Ectodermal cell (in vitro differentiated cells): ENCODE data around the gene ST3GAL4.

Source experiments
- H3K27ac ChIP-seq: 2 replicates; pipeline ENCODE4 v1.7.0; 2013; ENCODE audit warnings: mild to moderate bottlenecking, low read depth, low read length; ENCODE audit not compliant: insufficient read depth, poor library complexity, severe bottlenecking
- H3K27me3 ChIP-seq: 2 replicates; pipeline ENCODE4 v1.7.0; 2013; ENCODE audit warnings: mild to moderate bottlenecking, low read length; ENCODE audit not compliant: insufficient read depth, control insufficient read depth, poor library complexity, severe bottlenecking
- H3K36me3 ChIP-seq: one replicate; pipeline ENCODE4 v1.7.0; 2013; ENCODE audit warnings: low read length; ENCODE audit not compliant: control insufficient read depth, insufficient read depth
- H3K4me1 ChIP-seq: one replicate; pipeline ENCODE4 v1.7.0; 2013; ENCODE audit warnings: low read length; ENCODE audit not compliant: control insufficient read depth, insufficient read depth
- H3K4me3 ChIP-seq: 2 replicates; pipeline ENCODE4 v1.7.0; 2013; ENCODE audit warnings: low read depth, low read length, control low read depth; ENCODE audit not compliant: insufficient read depth
- H3K9me3 ChIP-seq: 2 replicates; pipeline ENCODE4 v1.7.0; 2013; ENCODE audit warnings: mild to moderate bottlenecking, low read length, moderate library complexity; ENCODE audit not compliant: control insufficient read depth
- WGBS, 2 experiments: methylation state at CpG; one replicate each; pipeline ENCODE4 v1.1.7; 2013; ENCODE audit warnings: missing lambda C conversion rate in 2 of 2; 5-methylcytosine and 5-hydroxymethylcytosine counted together

Gene ST3GAL4

DNA sequence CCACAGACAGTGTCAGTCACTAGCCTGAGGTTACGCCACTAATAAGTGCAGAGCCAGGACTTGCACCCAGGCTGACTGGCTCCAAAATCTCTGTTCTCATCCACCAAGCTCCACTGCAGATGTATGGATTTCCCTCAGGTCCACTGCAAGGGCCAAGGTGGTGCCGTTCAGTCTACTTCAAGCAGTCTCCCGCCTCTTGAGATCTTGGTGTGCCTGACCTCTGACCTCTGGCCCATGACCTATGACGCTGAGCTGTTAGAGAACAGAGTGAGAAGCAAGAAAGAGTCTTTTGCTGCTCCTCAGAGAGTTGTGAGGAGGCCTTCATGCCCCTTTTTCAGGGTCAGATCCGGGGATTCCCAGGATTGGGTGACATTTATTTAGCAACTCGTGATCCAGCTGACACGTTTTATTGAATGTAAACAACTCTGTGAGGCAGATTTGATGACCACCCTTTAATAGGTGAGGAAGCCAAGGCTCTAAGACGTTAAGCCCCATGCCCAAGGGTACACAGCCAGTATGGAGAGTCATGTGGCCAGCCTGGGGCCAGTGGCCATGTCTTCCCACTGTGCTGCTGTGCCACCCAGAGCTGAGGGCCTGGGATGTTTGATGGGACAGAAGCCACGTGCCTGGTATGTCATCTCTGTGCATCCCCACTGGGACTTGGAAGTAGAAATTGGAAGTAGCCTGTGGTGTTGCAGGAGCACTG lies 26.4 kb upstream of the ST3GAL4 start:
- Histone ChIP-seq H3K4me3 (no peak overlapping the region), H3K27ac (no peak overlapping the region)

DNA sequence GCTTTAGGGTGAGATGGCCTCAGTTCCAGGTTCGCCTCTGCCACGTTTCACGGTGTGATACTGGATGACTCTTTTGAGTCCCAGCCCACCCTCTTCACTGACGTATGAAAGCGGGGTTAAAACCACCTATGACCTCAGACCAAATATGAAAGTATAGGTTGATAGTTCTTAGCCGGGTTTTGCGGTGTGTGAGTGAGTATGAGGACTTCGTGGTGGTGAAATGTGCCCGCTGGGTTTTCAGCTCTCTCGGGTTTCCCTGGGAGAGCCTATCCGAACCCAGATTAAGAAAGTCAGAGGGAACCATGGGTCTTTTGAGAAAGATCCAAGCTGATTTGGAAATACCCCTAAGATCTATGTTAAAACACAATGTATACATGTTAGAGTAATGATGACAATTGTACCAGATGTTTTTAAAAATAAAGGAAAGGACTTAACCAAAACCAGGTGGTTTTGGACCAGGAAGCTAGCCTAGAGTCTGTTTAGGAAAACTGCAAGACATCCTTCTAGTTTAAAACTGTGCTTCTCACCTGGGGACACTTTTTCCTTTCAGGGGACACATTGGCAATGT lies 25.8 kb upstream of the ST3GAL4 start:
- H3K9me3 ChIP-seq = no peaks in the 10 kb centered on the region
- peaks cover 8% of the 10 kb centered on the region for H3K4me1 ChIP-seq
- 94 to 97% methylated on average over 11 of the region's 11 CpGs for WGBS, 2 experiments
- H3K27ac ChIP-seq = no peak overlapping the region
- H3K27me3 ChIP-seq = no peaks in the 10 kb centered on the region
- no peak overlapping the region for H3K4me3 ChIP-seq
- H3K36me3 ChIP-seq = no peaks in the 10 kb centered on the region

More for the DNA sequence above, 26.4 kb upstream of the ST3GAL4 start:
- peaks cover 8% of the 10 kb centered on the region for H3K4me1 ChIP-seq
- no peaks in the 10 kb centered on the region for H3K27me3 ChIP-seq
- H3K36me3 ChIP-seq = no peaks in the 10 kb centered on the region
- H3K9me3 ChIP-seq = no peaks in the 10 kb centered on the region
- 90 to 94% methylated on average over 9 of the region's 9 CpGs for whole genome bisulfite sequencing, 2 experiments

DNA sequence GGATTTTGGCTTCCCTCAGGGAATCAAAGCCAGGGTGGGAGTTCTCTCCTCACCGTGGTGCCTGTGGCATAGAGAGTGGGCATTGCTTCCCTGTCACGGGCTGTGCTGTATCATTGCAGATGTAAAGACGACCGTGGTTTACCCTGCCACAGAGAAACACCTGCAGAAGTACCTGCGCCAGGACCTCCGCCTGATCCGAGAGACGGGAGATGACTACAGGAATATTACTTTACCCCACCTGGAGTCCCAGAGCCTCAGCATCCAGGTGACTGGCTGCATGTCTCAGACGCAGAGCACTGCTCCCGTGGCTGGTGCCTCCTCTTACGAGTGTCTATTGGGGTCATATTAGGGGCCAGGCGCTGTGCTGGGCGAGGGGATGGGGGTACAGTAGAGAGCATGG lies 24.2 kb upstream of the ST3GAL4 start:
- Histone ChIP-seq H3K36me3 (peaks cover 4% of the 10 kb centered on the region), H3K4me3 (no peak overlapping the region), H3K9me3 (no peaks in the 10 kb centered on the region), H3K27me3 (no peaks in the 10 kb centered on the region), H3K4me1 (peaks cover 10% of the 10 kb centered on the region), H3K27ac (no peak overlapping the region)
- WGBS, 2 experiments = 95 to 96% methylated on average over 13 of the region's 13 CpGs

DNA sequence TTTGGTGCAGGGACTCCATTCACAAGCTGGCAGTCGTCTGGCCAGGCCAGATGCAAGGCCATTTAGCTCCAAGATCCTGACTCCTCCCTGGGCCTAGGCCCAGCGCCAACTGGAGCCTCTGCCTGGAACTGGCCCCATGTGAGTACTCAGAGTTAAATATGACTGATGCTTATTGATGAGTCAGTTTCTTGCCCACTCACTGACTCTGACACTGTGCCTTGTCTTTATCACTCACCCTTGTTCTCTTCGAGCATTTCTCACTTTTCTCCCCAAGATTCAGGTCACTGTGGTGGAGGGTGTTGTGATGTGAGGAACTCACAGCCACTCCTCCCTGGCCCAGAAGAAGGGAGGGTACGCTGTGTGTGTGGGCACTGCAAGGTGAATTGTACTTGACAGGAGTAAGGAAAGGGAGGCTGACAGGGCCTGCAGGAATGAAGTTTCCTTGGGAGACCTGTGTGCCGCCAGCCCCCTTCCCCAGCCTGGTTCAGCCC lies 23.2 kb upstream of the ST3GAL4 start:
- Histone ChIP-seq H3K4me1 (peaks cover 20% of the 10 kb centered on the region), H3K4me3 (no peak overlapping the region), H3K9me3 (no peaks in the 10 kb centered on the region), H3K27ac (no peak overlapping the region), H3K36me3 (peaks cover 4% of the 10 kb centered on the region), H3K27me3 (no peaks in the 10 kb centered on the region)
- 93 to 95% methylated on average over 4 to 5 of the region's 5 CpGs for WGBS, 2 experiments

DNA sequence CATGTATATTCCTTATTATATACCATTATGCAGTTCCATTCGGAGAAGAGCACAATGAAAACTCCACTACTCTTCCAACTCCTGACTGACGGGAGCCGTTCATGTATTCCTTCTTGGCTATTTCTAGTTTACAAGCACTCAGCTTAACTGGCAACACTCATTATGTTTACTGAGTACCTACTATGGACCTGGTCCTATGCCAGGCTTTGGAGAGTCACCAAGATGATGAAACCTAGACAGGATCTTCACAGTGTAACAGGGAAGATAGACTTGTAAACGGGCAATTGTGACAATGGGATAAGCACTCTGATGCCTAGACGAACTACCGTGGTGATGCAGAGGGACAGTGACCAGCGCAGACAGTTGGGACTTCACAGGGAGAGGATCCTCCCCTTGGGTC lies 22.3 kb upstream of the ST3GAL4 start:
- Histone ChIP-seq H3K36me3 (peaks cover 4% of the 10 kb centered on the region), H3K4me1 (peaks cover 24% of the 10 kb centered on the region), H3K9me3 (no peaks in the 10 kb centered on the region), H3K27ac (no peak overlapping the region), H3K27me3 (no peaks in the 10 kb centered on the region), H3K4me3 (no peak overlapping the region)
- 92 to 93% methylated on average over 7 of the region's 7 CpGs for WGBS, 2 experiments

DNA sequence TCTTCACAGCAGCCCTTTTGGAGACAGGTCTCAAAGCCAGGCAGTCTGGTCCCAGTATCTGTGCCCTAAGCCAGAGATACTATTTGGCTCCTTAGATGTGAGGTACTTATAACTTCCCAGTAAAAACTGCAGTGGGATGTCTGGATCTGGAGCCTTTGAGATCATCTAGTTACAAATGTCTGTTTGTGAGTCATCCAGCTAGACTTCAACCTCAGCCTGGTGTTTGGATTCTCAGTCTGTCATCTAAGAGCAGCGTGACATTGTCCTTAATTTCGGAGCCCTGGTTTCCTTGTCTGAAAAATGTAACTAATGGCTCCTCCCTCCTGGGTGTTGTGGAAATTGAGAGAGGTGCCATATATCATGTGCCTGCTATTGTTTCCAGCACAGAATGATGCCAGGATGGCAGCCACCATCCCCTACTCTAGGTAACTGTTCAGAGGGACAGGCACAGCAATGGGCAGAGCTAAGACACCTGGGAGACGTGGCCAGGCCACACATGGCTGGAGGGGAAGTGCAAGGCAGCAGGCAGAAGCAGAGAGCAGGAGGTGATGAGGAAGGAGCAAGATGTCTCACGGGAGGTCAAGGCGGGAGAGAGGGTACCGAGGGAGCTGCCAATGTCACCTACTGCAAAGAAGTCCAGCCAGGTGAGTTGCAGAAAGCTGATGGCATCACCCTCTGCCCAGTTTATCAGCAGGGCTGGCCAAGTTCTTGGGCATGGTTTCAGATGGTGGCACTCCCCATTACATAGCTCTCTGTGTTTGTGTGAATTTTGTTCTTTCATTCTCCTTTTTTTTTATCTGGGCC lies 20.6 kb upstream of the ST3GAL4 start:
- no peak overlapping the region for H3K27ac ChIP-seq
- 91 to 95% methylated on average over 6 of the region's 6 CpGs for WGBS, 2 experiments

DNA sequence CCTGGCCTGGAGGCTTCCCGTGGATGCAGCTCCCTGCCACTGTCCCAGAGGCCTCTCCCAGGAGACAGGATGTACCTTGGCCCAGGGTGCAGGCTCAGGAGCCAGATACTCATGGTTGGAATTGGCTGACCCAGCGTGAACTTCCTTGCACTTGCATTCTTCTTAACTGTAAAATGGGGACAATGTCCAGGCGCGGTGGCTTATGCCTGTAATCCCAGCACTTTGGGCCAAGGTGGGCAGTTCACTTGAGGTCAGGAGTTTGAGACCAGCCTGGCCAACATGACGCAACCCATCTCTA lies 20.1 kb upstream of the ST3GAL4 start:
- Histone ChIP-seq H3K9me3 (no peaks in the 10 kb centered on the region), H3K27me3 (no peaks in the 10 kb centered on the region), H3K27ac (no peak overlapping the region), H3K36me3 (peaks cover 4% of the 10 kb centered on the region), H3K4me1 (peaks cover 24% of the 10 kb centered on the region), H3K4me3 (no peak overlapping the region)
- WGBS, 2 experiments = 92 to 94% methylated on average over 5 of the region's 5 CpGs

More for the DNA sequence above, 20.6 kb upstream of the ST3GAL4 start:
- H3K36me3 ChIP-seq = peaks cover 4% of the 10 kb centered on the region
- H3K9me3 ChIP-seq = no peaks in the 10 kb centered on the region
- H3K4me3 ChIP-seq = no peak overlapping the region
- H3K4me1 ChIP-seq = peaks cover 19% of the 10 kb centered on the region
- no peaks in the 10 kb centered on the region for H3K27me3 ChIP-seq

DNA sequence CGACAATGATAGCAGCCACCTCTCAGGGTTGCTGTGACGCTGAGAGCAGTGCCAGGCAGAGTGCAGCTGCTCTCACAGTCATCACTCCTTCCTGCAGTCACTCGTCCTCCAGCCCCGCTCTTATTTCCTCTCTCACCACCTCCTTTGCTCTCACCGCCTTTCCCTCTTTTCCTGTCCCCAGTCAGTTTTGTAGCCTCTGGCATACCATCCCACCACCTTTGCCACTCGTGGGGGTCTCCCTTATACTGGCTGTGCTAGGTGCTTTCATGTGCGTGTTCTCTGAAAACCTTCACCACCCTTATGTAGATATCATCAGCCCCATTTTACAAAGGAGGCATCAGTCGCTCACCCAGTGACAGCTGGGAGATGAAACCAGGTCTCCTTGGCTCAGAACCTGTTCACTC lies 19.3 kb upstream of the ST3GAL4 start:
- H3K36me3 ChIP-seq = peaks cover 4% of the 10 kb centered on the region
- WGBS, 2 experiments = 83 to 84% methylated on average over 8 of the region's 8 CpGs
- no peak overlapping the region for H3K4me3 ChIP-seq
- peaks cover 31% of the 10 kb centered on the region for H3K4me1 ChIP-seq
- H3K27me3 ChIP-seq = no peaks in the 10 kb centered on the region
- H3K27ac ChIP-seq = no peak overlapping the region
- H3K9me3 ChIP-seq = no peaks in the 10 kb centered on the region

DNA sequence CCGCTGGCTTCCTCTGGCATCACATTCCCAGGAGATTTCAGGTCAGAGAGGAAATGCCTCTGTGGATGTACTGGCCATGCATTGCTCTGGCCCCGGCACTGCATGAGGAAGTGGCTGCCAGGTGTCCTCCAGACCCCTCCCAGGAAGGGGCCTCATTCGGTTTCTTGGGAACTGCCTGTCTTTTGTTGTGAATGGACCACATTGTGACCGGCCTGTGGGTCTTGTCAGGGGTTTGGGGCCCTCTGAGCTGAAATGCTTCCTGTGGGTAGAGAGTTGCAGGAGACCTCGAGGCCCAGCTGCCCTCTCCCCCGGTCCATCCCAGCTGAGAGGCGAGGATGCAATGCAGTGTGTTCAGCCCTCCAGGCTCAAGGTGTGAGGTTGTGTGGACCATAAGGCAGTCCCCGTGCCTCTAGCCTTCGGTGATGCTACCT lies 18.8 kb upstream of the ST3GAL4 start:
- WGBS, 2 experiments = 85 to 88% methylated on average over 9 of the region's 9 CpGs
- Histone ChIP-seq H3K9me3 (no peaks in the 10 kb centered on the region), H3K27ac (no peak overlapping the region)

DNA sequence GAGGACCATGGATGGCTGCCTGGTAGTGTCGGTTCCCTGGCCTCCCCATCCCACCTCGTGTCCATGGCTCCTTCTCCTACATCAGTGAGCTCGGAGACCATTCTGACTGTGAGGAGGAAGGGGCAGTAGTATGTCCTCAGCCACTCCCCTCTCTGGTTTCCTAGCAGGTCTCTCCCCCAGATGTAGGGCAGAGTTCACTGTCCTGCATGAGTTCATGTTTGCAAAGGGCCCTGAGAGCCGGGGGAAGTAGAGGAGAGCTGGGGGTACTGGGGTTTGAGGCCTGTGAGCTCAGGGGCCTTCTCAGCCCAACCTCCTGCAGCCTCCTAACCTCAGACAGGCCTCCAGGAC lies 18.4 kb upstream of the ST3GAL4 start:
- 85 to 93% methylated on average over 4 of the region's 4 CpGs for WGBS, 2 experiments

More for the DNA sequence above, 18.8 kb upstream of the ST3GAL4 start:
- H3K4me3 ChIP-seq = no peak overlapping the region
- H3K36me3 ChIP-seq = peaks cover 6% of the 10 kb centered on the region
- no peaks in the 10 kb centered on the region for H3K27me3 ChIP-seq
- peaks cover 31% of the 10 kb centered on the region for H3K4me1 ChIP-seq

More for the DNA sequence above, 18.4 kb upstream of the ST3GAL4 start:
- Histone ChIP-seq H3K36me3 (peaks cover 10% of the 10 kb centered on the region), H3K9me3 (no peaks in the 10 kb centered on the region), H3K4me3 (no peak overlapping the region), H3K4me1 (peaks cover 31% of the 10 kb centered on the region), H3K27me3 (no peaks in the 10 kb centered on the region), H3K27ac (no peak overlapping the region)
